HepG2 (cell line): ENCODE data around the gene PLEKHH3. TPM values are rescaled to one million over a fixed set of nuclear protein-coding genes. Genes with fewer than 3 reads are reported as not detected.

ENCODE experiments used
- ELF4 ChIP-seq: sonication (generic); formaldehyde crosslinking; IDR thresholded peaks from 2 replicates; pipeline ENCODE4 v1.5.0; 2020; ENCODE audit warnings: missing genetic modification reagents, mild to moderate bottlenecking, moderate library complexity, borderline replicate concordance
- FOSL2 ChIP-seq: sonication (generic); formaldehyde crosslinking; IDR thresholded peaks from 2 replicates; pipeline ENCODE4 v1.4.0; 2020; ENCODE audit warnings: missing genetic modification reagents
- FOXK1 ChIP-seq: sonication (generic); formaldehyde crosslinking; IDR thresholded peaks from 2 replicates; pipeline ENCODE4 v1.4.0; 2020; ENCODE audit warnings: low read depth, missing genetic modification reagents, borderline replicate concordance
- ISL2 ChIP-seq: sonication (generic); formaldehyde crosslinking; IDR thresholded peaks from 2 replicates; pipeline ENCODE4 v1.5.0; 2020; ENCODE audit warnings: missing genetic modification reagents
- ISX ChIP-seq: sonication (generic); formaldehyde crosslinking; conservative IDR thresholded peaks from 2 replicates; pipeline ENCODE4 v1.5.0; 2020; ENCODE audit warnings: missing genetic modification reagents
- KMT2A ChIP-seq: sonication (generic); formaldehyde crosslinking; IDR thresholded peaks from 2 replicates; pipeline ENCODE4 v1.4.0; 2020; ENCODE audit warnings: missing genetic modification reagents
- NPAS2 ChIP-seq: sonication (generic); formaldehyde crosslinking; IDR thresholded peaks from 2 replicates; pipeline ENCODE4 v1.8.0; 2022; ENCODE audit warnings: mild to moderate bottlenecking, missing genetic modification reagents, borderline replicate concordance
- NR2F6 ChIP-seq, 2 experiments: IDR thresholded peaks; 2 replicates each; pipeline ENCODE4 v1.6.1; 2016; ENCODE audit warnings: antibody characterized with exemption in 1 of 2, mild to moderate bottlenecking in 1 of 2
- PHB2 ChIP-seq: fragments of 450-650 bp; IDR thresholded peaks from 2 replicates; pipeline ENCODE4 v1.6.1; 2018; ENCODE audit not compliant: partially characterized antibody
- PHF21A ChIP-seq: sonication (generic); formaldehyde crosslinking; IDR thresholded peaks from 2 replicates; pipeline ENCODE4 v1.5.0; 2020; ENCODE audit warnings: mild to moderate bottlenecking, missing genetic modification reagents
- PHF8 ChIP-seq: sonication (generic); formaldehyde crosslinking; IDR thresholded peaks from 2 replicates; pipeline ENCODE4 v1.5.0; 2020; ENCODE audit warnings: missing genetic modification reagents
- RCOR2 ChIP-seq: IDR thresholded peaks from 2 replicates; pipeline ENCODE4 v1.6.1; 2016; ENCODE audit warnings: missing biosample characterization, missing genetic modification reagents
- SIX1 ChIP-seq: sonication (generic); formaldehyde crosslinking; IDR thresholded peaks from 2 replicates; pipeline ENCODE4 v1.4.0; 2020; ENCODE audit warnings: missing genetic modification reagents, borderline replicate concordance
- SKIL ChIP-seq: sonication (generic); formaldehyde crosslinking; IDR thresholded peaks from 2 replicates; pipeline ENCODE4 v1.8.0; 2022; ENCODE audit warnings: missing genetic modification reagents, mild to moderate bottlenecking, moderate library complexity, borderline replicate concordance
- SMAD3 ChIP-seq: sonication (generic); formaldehyde crosslinking; IDR thresholded peaks from 2 replicates; pipeline ENCODE4 v1.4.0; 2020; ENCODE audit warnings: missing genetic modification reagents
- SMAD9 ChIP-seq: sonication (generic); formaldehyde crosslinking; IDR thresholded peaks from 2 replicates; pipeline ENCODE4 v1.5.1; 2020; ENCODE audit warnings: mild to moderate bottlenecking, missing genetic modification reagents
- TBX2 ChIP-seq: sonication (generic); formaldehyde crosslinking; IDR thresholded peaks from 2 replicates; pipeline ENCODE4 v1.5.0; 2020; ENCODE audit warnings: missing genetic modification reagents, mild to moderate bottlenecking, borderline replicate concordance
- ZBTB49 ChIP-seq: sonication (generic); formaldehyde crosslinking; IDR thresholded peaks from 2 replicates; pipeline ENCODE4 v1.4.0; 2020; ENCODE audit warnings: missing genetic modification reagents, borderline replicate concordance
- ZBTB7B ChIP-seq: sonication (generic); formaldehyde crosslinking; IDR thresholded peaks from 2 replicates; pipeline ENCODE4 v1.4.0; 2020; ENCODE audit warnings: missing genetic modification reagents
- ZNF160 ChIP-seq: sonication (generic); formaldehyde crosslinking; IDR thresholded peaks from 2 replicates; pipeline ENCODE4 v1.8.0; 2022; ENCODE audit warnings: mild to moderate bottlenecking, inconsistent platforms, missing genetic modification reagents
- ZNF230 ChIP-seq: sonication (generic); formaldehyde crosslinking; IDR thresholded peaks from 2 replicates; pipeline ENCODE4 v1.4.0; 2020; ENCODE audit warnings: mild to moderate bottlenecking, missing genetic modification reagents
- ZNF282 ChIP-seq: fragments of 450-650 bp; IDR thresholded peaks from 2 replicates; pipeline ENCODE4 v1.6.1; 2018; ENCODE audit not compliant: partially characterized antibody
- ZNF589 ChIP-seq: sonication (generic); formaldehyde crosslinking; conservative IDR thresholded peaks from 2 replicates; pipeline ENCODE4 v1.8.0; 2022; ENCODE audit warnings: mild to moderate bottlenecking, moderate library complexity, missing genetic modification reagents
- polyA plus RNA-seq, 8 experiments: library from polyadenylated mRNA; depleted of rRNA in 3 of 8; stranded (reverse) in 7 of 8; unstranded in 1 of 8; fragments of >200 nt; fragmentation: Illumina TruSeq in 4 of 8; extraction: Trizol in 4 of 8; gene quantifications; 2 replicates each; pipeline versions ENCODE4 v1.2.1 to v1.2.3, GENCODE V29; 2011 to 2016; ENCODE audit warnings: low read depth in 4 of 8, missing spikeins in 1 of 8, mixed read lengths in 1 of 8; ENCODE audit not compliant: insufficient read depth in 1 of 8
- total RNA-seq, 5 experiments: library from RNA; depleted of rRNA; stranded (reverse); fragments of >200 nt; fragmentation: Illumina TruSeq; extraction: Trizol; gene quantifications; 2 replicates each; pipeline ENCODE4 v1.2.3, GENCODE V29; 2016; ENCODE audit warnings: low read depth in 1 of 5
- TF ChIP-seq, protein P1 (sequence below): IDR thresholded peaks from 2 replicates; pipeline ENCODE4 v1.6.1; 2016; ENCODE audit warnings: missing compliant biosample characterization, missing genetic modification reagents, borderline replicate concordance
- TF ChIP-seq, protein P2 (sequence below): sonication (generic); formaldehyde crosslinking; IDR thresholded peaks from 2 replicates; pipeline ENCODE4 v1.4.0; 2020; ENCODE audit warnings: missing genetic modification reagents

PLEKHH3 gene
- total and polyA plus RNA-seq, 2 of the 13 experiments (the other 11 are each of a cell fraction or from before 2014, with no cell fraction given) = 6.0 to 19.9 TPM

DNA sequence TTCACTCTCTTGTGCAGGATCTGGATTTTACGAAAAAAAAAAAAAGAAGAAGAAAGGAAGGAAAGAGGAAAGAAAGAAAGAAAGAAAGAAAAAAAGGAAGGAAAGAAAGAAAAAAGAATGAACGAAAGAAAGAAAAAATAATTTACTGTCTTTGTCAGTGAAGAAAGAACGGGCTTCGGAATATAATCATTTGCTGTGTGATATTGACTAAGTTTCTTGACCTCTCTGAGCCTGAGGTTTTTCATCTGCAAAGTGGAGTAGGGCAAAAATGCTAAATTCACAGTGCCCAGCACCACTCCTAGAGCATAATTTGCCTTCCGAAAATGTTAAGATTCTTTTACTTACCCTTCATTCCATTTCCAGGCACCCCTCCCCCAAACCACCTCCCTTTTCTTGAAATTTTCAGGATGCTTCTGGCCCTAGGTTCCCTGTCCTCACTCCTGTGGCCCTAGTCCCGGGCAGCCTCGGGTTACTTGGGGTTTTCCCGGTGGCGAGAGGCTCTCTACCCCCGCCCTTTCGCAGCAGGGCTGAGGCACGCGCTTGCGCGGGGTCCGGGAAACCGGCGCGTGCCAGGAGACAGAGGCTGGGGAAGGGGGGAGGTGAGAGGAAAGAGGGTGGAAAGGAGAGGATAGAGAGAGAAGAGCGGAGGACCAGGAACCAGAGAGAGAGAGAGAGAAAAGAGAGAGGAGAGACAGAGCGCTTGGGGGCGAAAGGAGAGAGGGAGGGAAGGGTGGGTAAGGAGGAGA is 5.4 kb upstream of the PLEKHH3 start, which contains the start of gene CNTNAP1 (continued):
- TF ChIP-seq, protein P1, sequence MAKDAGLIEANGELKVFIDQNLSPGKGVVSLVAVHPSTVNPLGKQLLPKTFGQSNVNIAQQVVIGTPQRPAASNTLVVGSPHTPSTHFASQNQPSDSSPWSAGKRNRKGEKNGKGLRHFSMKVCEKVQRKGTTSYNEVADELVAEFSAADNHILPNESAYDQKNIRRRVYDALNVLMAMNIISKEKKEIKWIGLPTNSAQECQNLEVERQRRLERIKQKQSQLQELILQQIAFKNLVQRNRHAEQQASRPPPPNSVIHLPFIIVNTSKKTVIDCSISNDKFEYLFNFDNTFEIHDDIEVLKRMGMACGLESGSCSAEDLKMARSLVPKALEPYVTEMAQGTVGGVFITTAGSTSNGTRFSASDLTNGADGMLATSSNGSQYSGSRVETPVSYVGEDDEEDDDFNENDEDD (CRISPR knock-in tag) = peak; percentile 81
- TF ChIP-seq ZBTB7B (CRISPR knock-in tag) (no peak), SKIL (CRISPR knock-in tag) (peak; percentile 55; the same call in 1 of the 2 replicates), RCOR2 (CRISPR knock-in tag) (peak; percentile 87), PHF8 (CRISPR knock-in tag) (0 out of 2 replicates have a peak, but pooled peaks have one; percentile 16), ZBTB49 (no peak), ZNF160 (peak; percentile 13; the same call in 1 of the 2 replicates), NPAS2 (CRISPR knock-in tag) (no peak), SMAD3 (CRISPR knock-in tag) (no peak; the same call in 1 of the 2 replicates), ZNF230 (CRISPR knock-in tag) (no peak), ZNF589 (CRISPR knock-in tag) (no peak), ZNF282 (no peak), PHB2 (no peak), ISL2 (CRISPR knock-in tag) (0 out of 2 replicates have a peak, but pooled peaks have one; percentile 5), ELF4 (CRISPR knock-in tag) (no peak), PHF21A (CRISPR knock-in tag) (peak; percentile 56; the same call in 1 of the 2 replicates), NR2F6 (IDR thresholded peaks at IDR 0.05) (no peak), NR2F6 (CRISPR knock-in tag; IDR thresholded peaks at IDR 0.05) (no peak; the same call in 1 of the 2 replicates), SMAD9 (no peak), TBX2 (CRISPR knock-in tag) (peak; percentile 61), FOXK1 (CRISPR knock-in tag) (no peak), SIX1 (CRISPR knock-in tag) (no peak), KMT2A (CRISPR knock-in tag) (no peak), FOSL2 (CRISPR knock-in tag) (no peak), ISX (CRISPR knock-in tag) (no peak)
- TF ChIP-seq, protein P2, sequence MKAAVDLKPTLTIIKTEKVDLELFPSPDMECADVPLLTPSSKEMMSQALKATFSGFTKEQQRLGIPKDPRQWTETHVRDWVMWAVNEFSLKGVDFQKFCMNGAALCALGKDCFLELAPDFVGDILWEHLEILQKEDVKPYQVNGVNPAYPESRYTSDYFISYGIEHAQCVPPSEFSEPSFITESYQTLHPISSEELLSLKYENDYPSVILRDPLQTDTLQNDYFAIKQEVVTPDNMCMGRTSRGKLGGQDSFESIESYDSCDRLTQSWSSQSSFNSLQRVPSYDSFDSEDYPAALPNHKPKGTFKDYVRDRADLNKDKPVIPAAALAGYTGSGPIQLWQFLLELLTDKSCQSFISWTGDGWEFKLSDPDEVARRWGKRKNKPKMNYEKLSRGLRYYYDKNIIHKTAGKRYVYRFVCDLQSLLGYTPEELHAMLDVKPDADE = no peak
